D721Med (cell line): ENCODE measurements around the gene WDR33.

ENCODE experiments used
- DNase-seq: peaks from one replicate; pipeline ENCODE4 v3.0.0; 2011; ENCODE audit warnings: low spot score; ENCODE audit not compliant: insufficient read length
- FAIRE-seq: peaks from 2 replicates; lab custom pipeline; 2011; peaks lifted over from hg19 to GRCh38; lab: Jason Lieb, UNC
- TF ChIP-seq, protein P1 (sequence below): IDR thresholded peaks from 2 replicates; pipeline ENCODE4 v1.5.1; 2012; ENCODE audit warnings: mild to moderate bottlenecking, control low read depth; ENCODE audit not compliant: insufficient read depth; ENCODE audit errors: missing control alignments

WDR33 gene

DNA sequence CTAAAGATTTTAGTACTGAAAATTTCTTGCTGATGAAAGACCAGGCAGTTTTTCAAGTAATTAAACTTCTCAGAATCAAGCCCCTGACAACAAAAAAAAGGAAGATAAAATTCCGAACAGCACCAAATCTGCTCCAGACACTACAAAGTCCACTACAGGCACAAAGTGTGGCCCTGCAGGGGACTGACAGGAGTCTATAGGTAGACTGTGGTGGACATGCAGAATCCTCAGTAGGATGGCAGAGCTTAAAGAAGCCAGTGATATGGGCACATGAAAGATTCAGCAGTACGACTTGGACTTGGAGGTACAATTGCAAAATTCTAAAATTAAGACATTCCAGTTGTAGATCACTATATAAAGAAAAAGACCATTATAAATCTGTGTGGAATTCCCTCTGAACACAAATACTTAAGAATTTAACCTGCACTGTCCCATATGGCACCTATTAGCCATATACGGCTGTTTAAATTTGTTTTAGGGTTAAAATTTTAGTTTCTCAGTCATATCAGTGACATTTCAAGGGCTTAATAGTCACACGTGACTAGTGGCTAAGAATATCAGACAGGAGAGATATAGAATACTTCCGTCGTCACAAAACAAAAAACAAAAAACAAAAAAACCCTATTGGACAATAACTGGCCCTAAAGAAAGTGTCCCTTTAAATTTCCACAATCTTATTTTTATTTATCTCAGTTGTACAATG, 77.7 kb downstream of the WDR33 start:
- TF ChIP-seq, protein P1, sequence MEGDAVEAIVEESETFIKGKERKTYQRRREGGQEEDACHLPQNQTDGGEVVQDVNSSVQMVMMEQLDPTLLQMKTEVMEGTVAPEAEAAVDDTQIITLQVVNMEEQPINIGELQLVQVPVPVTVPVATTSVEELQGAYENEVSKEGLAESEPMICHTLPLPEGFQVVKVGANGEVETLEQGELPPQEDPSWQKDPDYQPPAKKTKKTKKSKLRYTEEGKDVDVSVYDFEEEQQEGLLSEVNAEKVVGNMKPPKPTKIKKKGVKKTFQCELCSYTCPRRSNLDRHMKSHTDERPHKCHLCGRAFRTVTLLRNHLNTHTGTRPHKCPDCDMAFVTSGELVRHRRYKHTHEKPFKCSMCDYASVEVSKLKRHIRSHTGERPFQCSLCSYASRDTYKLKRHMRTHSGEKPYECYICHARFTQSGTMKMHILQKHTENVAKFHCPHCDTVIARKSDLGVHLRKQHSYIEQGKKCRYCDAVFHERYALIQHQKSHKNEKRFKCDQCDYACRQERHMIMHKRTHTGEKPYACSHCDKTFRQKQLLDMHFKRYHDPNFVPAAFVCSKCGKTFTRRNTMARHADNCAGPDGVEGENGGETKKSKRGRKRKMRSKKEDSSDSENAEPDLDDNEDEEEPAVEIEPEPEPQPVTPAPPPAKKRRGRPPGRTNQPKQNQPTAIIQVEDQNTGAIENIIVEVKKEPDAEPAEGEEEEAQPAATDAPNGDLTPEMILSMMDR = no peak
- DNase-seq (no peak), FAIRE-seq (no peak)

DNA sequence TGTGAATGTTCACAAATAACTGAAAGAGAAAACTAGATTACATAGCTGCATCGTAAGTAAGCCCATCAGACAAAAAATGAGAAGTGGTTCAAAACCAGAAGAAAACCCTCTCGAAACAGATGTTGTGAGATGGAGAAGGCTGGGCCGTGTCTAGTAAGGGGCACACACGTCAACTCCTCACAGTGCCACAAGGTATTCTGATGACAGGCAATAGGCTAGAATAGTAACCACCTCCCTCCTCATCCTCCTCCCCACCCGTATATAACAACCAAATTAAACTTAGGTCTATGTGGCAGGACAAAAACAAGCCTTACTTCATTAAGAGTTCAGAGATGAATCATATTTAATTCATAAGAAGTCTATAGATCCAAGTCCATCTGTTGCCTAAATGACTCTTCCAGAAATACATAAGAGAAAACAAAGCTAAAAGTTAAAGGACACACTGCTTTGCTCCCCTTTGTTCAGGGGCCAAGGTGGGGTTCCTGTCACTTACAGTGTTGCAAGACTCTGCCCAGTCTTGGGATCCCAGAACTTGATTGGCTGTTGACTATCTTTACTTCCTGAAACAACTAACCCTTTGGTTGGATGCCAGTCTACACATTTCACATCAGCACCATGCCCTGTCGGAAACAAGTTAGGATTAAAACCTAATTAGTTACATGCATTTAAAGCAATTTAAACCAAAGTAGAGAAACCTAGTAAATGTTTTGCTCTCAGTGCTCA, 84.7 kb downstream of the WDR33 start:
- no peak for FAIRE-seq

DNA sequence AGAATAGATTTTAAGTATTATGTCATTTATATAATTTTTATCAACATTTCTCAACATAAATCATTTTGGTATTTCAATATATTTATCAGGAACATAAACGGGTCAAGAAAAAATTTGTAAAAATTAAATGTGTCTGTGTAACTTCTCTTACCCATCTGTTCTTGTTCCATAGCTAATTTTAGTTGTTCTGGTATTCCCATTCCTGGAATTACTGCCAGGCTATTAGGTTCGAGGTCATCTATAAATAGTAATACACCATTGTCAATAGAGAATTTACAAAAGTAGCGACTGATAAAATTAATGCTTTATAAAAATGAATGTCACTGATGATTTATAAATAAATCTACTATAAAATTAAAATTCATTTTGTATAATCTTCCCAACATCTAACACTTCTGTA, 88.2 kb downstream of the WDR33 start:
- no peak for FAIRE-seq
- TF ChIP-seq, protein P1 = no peak
- DNase-seq = no peak

More for the DNA sequence above, 84.7 kb downstream of the WDR33 start:
- TF ChIP-seq, protein P1 = no peak
- DNase-seq = no peak

DNA sequence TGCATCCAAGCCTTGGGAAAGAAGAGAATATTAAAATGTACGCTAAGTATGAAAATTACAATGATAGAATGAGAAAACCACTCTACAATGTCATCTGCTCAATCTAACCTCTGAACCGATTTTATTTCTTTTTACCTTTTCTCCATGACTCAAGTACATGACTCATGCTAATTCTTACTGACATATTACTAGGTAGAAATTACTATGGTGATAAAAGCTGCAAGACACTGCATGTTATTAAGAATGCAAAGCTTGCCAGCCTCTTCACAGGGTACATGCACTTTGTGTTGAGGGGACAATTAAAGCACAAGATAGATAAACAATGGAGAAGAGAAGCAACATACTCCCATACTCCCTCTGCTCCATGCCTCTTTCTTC, 89.0 kb downstream of the WDR33 start:
- no peak for DNase-seq
- TF ChIP-seq, protein P1 = no peak
- no peak for FAIRE-seq

DNA sequence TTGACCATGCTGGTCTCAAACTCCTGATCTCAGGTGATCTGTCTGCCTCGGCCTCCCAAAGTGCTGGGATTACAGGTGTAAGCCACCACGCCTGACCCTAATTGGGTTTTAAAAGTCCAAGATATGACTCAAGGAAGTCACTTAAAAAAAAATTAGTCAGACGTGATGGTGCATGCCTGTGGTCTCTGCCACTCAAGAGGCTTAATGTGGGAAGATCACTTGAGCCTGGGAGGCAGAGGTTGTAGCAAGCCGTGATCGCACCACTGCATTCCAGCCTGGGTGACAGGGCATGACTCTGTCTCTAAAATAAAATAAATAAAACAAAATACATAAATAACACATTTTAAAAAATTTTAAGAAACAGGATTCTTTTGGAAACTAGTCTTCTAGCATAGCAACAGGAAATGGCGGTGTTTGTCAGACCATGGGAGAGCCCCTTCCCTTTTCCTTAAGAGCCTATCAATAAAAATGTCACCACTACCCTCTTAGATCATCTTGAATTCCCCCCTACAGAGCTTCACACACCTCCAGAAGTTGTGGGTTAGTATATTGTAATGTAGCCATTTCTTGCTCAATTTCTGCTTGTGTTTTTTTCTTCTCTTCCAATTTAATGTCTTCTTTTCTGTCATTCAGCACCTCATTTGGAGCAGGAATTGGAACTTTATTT, 89.5 kb downstream of the WDR33 start:
- DNase-seq (no peak), FAIRE-seq (no peak)
- TF ChIP-seq, protein P1 = no peak

DNA sequence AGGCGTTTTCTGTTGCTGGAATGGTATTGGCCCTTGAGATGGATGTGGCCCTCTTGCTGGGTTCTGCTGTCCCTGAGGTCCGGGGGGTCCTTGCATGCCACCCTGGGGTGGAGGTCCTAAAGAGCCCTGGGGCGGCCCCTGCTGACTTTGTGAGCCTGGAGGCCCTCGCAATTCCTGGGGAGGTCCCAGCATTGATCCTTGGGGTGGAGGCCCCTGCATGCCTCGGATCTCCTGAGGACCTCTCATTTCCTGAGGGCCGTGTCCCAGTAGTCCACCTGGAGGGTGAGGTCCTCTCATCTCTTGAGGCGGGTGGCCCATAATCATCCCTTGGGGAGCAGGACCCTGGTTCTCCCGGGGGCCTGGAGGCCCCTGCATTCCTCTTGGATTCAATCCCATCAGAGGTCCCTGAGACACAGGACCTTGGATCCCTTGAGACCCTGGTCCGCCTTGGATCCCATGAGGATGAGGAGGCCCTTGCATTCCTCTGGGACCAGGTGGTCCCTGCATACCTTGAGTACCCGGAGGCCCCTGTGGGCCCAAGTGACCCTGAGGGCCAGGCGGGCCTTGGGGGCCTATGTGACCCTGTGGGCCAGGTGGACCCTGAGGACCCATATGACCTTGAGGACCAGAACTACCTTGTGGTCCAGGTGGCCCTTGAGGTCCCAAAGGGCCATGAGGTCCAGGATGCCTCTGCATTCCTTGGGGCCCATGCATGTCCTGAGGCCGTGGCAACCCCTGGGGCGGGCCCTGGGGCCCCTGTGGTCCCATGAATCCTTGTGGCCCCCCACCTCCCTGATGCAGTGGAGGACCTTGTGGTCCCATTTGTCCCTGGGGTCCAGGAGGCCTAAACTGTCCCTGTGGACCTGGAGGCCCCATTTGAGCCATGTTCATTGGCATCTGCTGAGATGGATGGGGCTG, 91.4 kb downstream of the WDR33 start:
- TF ChIP-seq, protein P1 = no peak
- FAIRE-seq = no peak
- DNase-seq = no peak
